HTR-8/SVneo (cell line): ENCODE results near the gene MRTFB.

Experiments used
- DNase-seq: peaks from one replicate; pipeline ENCODE4 v3.0.0; 2011; ENCODE audit warnings: low spot score, mixed read lengths; ENCODE audit not compliant: insufficient read length
- FAIRE-seq: peaks from 2 replicates; lab custom pipeline; 2011; peaks lifted over from hg19 to GRCh38; lab: Jason Lieb, UNC

Gene MRTFB

DNA sequence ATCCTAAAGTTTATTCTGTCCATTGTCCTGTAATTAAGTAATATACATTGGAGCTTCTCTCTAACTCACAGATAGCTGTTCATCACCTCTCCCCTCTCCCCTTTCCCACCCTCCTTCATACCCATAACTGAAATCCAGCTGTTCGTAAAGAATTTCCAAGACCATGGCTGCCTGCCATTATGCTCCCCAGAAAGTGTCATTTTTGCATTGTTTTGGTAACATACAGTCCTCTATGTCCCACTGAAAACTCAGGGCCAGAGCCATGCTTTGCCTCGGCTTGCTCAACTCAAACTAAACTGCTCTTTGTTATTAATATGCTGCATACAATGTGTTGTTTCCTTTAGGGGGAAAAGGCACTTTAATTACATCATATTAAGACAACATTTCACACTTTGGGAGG lies 132.0 kb downstream of the MRTFB start:
- DNase-seq (no peak), FAIRE-seq (no peak)

DNA sequence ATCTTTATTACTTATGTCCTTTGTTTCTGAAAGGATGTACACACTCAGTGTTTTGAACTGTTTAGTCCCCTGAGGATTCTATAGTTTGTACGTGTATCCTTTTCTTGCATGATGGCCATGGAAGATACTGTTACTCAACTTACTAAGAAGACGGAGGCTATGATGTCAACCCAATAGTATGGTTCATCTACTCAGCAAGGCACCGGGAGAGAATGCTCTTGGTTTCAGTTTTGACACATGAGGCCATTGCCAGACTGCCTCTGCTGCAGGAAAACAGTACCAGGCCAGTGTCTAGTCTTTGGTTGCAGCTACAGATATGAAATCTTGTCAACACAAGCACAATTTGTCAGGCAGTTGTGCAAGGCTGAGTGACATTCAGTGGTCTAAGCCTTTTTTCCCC lies 134.5 kb downstream of the MRTFB start:
- no peak for DNase-seq
- no peak for FAIRE-seq

DNA sequence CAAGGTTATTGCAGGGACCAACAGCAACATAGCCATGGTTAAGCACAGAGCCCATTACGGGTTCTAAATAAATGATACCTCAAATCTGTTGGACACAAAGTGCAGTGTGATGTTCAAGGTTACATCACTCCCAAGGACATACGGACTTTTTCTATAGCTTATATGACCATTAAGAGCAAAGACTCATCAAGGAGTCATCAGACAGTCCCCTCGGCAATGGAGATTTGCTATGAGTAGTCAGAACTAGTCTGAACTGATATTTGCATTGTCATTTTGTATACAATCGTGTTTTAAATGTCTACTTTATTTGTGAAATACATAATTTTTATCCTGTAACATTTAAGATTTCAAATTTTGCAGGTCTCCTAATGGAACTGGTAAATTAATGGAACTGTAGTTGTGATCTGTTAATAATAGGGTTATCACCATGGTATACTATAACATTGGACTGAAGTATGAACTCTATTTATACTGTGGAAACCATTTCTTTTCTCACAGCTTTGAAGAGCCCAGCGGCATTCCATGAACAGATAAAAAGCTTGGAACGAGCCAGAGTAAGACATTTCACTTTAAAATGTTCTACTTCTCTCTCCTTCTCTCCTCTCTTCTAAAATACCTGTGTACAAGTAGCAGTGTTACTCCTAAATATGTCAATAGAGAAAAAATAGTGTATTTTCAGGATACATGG lies 140.9 kb downstream of the MRTFB start:
- FAIRE-seq: no peak
- no peak for DNase-seq

DNA sequence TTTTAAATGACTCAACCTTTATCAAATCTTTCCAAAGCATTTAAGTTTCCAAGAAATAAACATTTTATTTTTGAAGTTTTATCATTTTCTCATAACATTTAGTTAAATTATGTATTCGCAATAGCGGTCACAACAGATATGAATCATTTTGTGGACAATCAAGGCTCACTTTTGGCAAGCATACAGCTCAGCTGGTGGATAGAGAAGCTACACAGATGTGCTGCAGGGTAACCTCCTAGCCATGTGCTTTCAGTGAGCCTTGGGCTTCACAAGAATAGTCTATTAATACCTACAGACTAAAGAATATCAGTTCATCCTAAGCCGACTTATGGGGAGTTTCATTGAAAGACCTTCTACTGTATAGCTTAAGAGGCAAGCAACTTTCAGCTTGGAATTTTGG lies 144.8 kb downstream of the MRTFB start:
- FAIRE-seq (no peak), DNase-seq (no peak)

DNA sequence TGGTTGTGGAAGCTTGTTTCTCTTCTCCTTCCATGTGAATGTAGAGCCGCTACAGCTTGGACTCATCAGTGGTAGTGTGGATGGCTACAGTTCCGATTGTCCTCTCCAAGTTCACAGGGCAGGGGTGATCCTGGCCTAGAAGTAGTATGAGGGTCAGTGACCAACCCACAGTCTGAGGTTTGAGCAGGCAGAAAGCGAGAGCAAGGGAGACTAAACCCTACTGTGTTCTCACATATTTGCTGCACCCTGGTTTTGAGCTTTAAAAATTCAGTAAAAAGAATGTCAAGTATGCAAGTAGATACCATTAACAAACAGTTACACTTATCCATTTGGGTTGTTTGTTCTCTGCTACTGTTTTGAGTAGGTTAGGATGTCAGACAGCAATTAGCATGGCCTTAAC lies 148.9 kb downstream of the MRTFB start:
- FAIRE-seq (peak; percentile 4), DNase-seq (no peak)

DNA sequence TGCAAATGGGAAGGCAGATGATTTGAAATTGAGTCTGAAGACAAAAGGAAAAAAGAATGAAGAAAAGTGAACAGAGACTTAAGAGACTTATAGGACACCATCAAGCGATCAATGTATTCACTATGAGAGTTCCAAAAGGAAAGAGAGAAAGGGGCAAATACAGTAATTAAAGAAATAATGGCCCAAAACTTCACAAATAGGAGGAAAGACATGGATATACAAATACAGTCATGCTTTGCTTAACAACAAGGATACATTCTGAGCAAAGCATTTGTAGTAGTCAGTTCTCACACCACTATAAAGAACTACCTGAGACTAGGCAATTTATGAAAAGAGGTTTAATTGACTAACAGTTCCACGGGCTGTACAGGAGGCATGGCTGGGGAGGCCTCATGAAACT lies 152.5 kb downstream of the MRTFB start:
- DNase-seq: no peak
- FAIRE-seq: no peak

DNA sequence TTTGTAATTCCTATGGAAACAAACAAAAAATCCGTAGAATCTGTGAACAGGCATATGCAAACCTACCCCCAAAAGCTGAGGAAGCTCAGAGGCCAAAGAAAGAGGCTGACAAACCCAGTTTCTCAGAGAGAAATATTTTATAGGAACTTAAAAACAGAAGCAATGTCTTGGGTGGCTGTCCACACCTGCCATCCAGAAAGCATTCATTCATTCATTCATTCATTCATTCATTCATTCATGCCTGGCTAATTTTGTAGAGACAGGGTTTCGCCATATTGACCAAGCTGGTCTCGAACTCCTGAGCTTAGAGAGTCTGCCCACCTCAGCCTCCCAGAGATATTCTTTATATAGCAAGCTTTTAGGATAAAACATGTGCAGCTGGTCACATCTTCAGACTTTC lies 154.3 kb downstream of the MRTFB start:
- DNase-seq (no peak), FAIRE-seq (no peak)

DNA sequence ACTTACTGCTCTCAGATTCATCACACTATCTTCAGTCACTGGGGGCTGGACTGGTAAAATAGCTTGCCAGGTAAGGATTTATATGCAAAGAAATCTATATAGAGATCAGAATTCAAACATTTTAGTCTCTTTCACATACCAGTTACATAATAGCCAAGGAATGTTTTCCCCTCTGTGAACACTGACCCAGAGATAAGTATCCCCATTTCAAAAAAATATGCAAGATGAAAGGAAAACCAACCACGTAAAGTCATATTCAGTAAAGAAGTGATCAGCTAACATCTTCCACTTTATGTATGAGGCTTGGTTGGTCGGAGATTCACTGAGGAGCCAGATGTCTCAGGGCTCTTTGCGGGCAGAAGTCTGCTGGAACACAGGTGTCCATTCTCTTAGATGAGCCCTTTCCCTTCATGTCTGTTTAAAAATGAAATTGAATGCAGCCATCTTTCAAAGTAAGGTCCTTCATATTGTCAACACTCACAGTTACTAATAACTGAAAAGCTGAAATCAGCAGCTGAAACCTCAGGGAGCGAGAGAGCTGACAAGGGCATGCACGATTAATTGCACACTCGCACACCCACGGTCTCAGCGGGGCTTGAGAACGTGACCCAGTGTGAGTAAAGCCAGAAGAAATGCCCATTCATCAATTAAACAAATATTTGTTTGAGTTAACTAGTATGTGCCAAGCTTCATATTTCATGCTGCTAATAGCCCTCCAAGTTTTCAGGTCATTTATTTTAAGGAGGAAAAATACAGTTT lies 161.2 kb downstream of the MRTFB start:
- DNase-seq (no peak), FAIRE-seq (no peak)

DNA sequence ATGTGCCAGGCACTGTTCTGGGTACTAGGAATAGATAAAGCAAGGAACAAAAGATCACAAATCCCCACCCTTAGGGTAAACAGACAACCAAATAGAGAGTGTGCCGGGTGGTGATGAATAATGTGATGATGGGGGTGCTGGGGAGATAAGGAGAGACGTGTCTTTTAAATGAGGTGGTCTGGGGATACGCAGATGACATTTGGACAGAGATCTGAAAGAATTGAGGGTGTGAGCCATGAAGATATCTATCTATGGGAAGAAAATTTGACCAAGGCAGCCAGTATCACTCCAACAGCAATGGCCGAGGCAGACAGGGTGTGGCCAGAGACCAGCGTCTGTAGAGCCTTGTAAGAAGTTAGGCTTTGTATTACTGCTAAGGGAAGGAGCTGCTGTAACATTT lies 165.3 kb downstream of the MRTFB start:
- no peak for DNase-seq
- FAIRE-seq: no peak

DNA sequence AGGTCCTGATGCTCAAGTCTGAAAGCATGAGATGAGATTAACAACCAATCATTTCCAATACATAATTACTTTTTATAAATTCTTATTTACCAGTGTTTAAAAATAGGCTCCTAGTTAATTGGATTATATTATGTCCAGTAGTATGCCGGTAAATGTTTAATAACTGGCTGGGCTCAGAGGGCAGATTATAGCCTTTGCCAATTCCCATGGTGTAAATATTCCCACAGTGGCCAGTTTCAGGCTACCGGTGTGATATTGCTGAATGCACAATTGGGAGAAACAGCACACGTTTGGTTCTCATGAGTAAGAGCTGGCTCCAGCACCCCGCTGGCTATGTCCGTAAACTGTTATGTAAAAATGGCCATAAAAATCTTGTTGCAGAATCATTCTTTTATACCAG lies 167.6 kb downstream of the MRTFB start:
- DNase-seq (no peak), FAIRE-seq (no peak)

DNA sequence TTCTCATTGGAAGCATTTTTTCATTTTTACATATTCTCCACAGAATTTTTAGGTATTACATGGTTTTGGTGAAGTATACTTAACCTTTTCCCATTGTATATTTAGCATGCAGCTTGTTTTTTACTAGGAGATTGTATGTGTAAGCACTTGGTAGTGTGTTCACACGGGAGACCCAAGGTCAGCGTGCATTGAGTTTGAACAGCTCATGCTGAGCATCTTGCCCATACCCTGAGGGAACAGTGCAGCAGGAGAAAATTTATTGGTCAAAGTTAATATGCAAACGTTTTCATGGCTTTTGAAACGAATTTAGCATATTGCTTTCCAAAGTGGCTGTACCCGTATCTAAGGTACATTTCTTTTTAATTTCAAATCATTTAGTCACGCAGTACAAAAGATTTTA lies 168.7 kb downstream of the MRTFB start:
- DNase-seq: no peak
- no peak for FAIRE-seq

DNA sequence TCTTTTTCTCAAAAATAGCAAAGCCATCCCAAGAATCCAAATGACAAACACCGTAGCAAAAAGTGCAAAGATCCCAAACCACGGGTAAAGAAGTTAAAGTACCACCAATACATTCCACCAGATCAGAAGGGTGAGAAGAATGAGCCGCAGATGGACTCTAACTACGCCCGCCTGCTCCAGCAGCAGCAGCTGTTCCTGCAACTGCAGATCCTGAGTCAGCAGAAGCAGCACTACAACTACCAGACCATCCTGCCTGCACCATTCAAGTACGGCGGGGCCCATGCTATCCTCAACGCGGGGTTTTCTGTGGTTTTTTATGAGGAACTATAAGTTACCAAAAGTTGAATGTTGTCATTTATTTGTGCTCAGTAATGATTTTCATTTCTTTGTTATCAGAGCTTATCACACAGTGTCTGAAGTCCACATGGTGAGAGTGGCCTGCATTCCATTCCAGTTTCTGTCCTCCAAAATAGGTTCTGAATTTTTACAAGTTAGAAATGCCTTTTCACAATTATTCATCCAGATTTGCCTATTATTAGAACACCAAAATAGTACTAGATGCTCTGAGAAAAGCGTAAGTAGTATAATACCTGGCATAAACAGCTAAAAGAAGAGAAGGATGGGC lies 169.2 kb downstream of the MRTFB start:
- DNase-seq: no peak
- FAIRE-seq: no peak

DNA sequence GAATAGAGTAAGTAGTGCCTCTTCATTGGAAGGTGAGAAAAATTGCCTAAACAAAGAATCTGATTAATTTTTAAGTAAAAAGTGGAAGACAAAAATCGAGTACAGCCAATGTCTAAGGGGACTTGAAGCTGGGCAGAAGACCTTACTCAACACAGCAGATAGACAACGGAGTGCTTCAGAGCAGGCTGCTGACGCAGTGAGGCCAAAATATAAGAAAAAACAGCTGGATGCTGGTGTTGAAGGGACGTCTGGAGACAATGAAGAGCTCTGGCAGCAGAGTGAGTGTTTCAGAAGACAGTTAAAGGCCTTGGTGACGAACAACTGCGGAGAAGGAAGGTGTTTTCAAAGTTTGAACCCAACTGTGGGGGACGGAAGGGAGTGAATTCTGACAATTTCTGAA lies 169.8 kb downstream of the MRTFB start:
- no peak for DNase-seq
- FAIRE-seq: no peak

DNA sequence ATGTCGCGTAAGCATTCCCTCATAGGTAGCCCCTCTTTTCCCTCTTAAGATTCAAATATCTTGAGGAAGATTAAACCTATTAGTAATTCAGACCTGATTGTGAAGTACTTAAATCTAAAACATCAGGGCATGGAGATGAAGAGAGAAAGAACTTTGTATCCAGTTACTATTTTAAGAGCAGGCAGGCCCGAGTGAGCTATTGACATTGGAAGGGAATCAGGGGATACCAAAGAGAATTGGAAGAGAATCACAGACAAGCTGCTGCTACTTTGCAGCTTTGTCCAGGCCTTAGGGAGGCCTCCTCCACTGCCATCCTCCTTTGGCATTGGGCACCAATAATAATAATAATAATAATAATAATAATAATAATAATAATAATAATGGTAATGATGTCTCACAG lies 170.5 kb downstream of the MRTFB start:
- FAIRE-seq (no peak), DNase-seq (no peak)

DNA sequence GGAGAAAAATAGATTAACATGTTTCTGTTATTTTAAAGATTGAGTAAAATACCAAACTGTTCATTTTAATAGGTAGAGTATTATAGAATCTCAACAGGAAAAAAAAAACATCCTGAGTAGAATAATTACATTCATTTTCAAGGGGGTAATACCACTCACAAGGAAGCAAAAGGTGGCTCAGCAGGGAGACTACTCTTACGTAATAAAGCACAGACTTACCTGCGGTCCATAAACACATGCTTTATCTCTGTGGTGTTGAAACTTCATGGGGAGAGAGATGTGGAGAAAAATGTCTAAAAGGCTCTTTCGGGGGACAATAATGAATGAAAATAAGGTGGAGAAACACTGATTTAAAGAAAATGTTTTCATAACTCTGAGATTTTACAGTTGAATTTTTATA lies 171.7 kb downstream of the MRTFB start:
- no peak for FAIRE-seq
- no peak for DNase-seq

DNA sequence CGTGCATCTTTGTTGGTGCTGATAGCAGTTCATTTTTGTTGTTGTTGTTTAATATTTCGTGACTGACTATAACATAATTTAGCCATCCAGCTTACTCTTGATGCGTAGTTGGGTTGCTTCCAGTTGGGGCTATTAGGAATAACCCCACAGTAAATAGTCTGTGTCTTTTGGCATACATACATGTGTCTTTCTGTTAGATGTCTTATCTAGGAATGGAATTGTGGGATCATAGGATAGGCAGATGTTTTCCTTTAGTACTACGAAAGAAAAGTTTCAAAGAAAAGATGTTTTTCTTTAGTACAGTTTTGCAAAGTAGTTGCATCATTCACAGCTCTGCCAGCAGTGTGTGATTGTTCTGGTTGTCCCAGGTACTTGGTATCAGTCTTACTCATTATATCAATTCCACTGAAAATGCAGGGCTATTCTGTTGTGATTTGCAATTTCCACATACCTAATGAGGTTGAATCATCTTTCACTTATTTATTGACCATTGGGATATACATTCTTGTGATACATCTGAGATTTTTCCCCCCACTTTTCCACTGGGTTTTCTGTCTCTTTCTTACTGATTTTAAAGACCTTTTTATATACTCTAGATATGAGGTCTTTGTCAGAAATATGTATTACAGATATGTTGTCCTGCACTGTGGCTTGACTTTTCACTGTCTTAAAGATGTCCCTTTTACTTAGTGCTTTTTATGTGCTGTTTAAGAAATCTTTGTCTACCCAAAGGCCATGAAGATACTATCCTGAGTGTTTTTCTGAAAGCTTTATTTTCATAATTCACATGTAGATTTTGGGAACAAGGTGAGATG lies 173.3 kb downstream of the MRTFB start:
- FAIRE-seq: no peak

DNA sequence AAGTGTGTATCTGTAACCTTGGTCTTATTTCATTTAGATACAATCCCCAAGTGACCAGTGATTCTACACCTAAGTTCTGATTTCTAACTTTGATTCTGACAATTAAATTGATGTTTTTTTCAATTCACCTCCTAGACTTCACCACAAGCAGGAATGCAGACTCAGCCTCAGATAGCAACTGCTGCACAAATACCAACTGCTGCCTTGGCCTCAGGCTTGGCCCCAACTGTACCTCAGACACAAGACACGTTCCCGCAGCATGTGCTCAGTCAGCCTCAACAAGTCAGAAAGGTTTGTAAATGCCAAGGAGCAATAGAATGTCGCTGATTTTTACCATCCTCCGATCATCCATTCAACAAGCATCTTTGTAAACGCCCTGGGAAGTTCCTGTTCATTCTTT lies 177.7 kb downstream of the MRTFB start:
- no peak for DNase-seq
- FAIRE-seq: no peak

More for the DNA sequence above, 173.3 kb downstream of the MRTFB start:
- no peak for DNase-seq

DNA sequence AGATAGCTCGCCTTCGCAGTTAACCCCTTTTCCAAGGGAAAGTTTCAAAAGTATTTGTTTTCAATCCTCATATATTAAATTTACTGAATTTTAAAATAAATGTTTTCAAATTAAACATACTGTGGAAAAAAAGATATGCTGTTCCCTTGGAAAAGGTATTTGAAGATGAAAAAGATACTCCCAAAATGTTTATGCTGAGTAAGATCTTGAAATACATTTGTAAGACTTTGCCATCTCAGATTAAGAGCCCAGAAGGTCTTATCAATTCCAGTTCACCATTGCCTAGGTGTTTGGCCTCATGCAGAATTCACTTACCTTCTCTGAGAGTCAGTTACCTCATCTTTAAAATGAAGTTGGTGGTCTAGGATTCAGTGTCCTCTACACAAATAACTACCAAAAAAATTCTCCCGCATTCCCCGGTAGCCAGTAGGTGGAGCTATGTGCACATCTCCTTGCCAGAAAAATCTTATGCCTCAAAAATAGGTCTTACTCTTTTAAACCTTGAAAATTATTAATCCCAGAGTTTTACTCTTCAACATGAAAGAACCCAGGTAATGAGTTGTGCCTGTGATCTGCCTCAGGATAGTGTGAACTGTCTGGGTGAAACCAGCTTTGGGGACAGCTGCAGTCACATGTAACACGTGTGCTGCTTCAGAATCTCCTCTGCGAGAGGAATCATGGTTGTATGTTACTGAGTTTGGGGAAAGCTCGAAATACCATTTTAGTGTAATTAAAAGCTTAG lies 178.3 kb downstream of the MRTFB start:
- DNase-seq (peak; percentile 39), FAIRE-seq (no peak)

DNA sequence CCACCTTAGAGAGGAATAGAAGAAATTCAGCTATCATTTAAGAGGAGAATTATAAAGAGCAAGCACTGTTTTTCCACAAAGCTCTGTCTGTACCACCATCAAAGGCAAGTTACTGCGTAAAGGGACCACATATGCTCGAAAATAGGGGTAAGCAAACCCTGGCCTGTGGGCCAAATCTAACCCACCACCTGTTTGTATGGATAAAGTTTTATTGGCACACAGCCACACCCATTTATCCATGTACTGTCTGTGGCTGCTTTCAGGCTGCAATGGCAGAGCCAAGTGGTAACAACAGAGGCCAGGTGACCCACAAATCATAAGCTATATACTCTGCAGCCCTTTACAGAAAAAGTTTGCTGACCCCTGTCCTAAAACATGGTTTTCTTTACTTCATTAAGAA lies 180.3 kb downstream of the MRTFB start:
- no peak for FAIRE-seq
- DNase-seq: no peak

DNA sequence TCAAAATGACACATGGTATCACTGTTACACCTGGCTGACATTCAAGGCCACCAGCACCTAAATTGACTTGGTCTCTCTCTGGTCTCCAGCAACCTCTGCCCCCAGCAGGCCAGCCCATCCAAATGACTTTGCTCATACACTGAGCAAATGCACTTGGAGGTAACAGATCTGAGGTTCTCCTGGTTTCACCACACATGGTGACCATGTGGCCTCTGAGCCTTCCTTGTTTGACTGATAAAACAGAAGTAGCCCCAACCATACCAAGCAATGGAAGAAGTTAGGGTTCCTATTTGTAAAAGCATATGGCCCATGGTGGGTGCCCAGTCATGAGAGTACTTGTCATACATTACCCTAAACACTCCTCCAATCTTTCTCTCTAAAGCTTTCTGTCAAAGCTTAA lies 181.7 kb downstream of the MRTFB start:
- no peak for DNase-seq
- FAIRE-seq: no peak
